Upper lobe of left lung (tissue), 4 donors: ENCODE data around the gene DDX10.

ENCODE experiments used
- CTCF ChIP-seq, 6 experiments: fragments of 450-650 bp in 4 of 6; fragments of 200-600 bp in 2 of 6; sonication (generic) in 2 of 6; IDR thresholded peaks; one replicate each; pipeline ENCODE4 v1.5.1; 2016 to 2019; ENCODE audit warnings: antibody characterized with exemption in 6 of 6
- EP300 ChIP-seq, 4 donors: sonication (generic); formaldehyde crosslinking; IDR thresholded peaks; one replicate each; pipeline ENCODE4 v1.5.1; 2017; ENCODE audit warnings: antibody characterized with exemption in 4 of 4, control low read depth in 2 of 4
- POLR2AphosphoS5 ChIP-seq, 2 donors: sonication (generic); formaldehyde crosslinking; IDR thresholded peaks; one replicate each; pipeline ENCODE4 v1.5.1; 2017; ENCODE audit warnings: antibody characterized with exemption in 2 of 2

DNA sequence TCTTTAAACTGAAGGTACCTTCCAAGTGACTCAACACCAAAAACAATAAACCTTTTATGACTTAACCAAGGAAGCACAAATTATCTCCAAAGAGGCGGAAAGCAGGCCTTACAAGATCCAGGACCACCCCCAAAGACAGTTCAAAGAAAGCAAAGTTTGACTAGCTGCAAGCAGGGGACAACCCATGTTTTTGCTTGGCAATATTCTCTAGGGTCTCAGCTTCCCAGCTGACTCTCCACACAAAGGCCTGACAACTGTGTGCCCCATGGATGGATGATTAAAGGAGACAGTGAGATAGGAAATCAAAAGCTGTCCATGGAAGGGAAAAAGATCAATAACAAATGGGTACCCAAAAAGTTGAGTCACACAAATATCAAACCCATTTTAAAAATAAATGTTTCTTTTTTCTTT lies 232.2 kb downstream of the DDX10 start:
- TF ChIP-seq CTCF (IDR thresholded peaks at IDR 0.05) (no peak), EP300 (IDR thresholded peaks at IDR 0.05) (no peak), POLR2AphosphoS5 (IDR thresholded peaks at IDR 0.05) (no peak)
